Loucy (cell line): Measurements from ENCODE around the gene DNAJA3.

Source experiments
- H2AFZ ChIP-seq: fragments of 200-600 bp; sonication (generic); 2 replicates; pipeline ENCODE4 v1.6.0; 2016; ENCODE audit warnings: antibody characterized with exemption, mild to moderate bottlenecking, low read length, moderate library complexity
- H3F3A ChIP-seq: fragments of 200-600 bp; 2 replicates; pipeline ENCODE4 v1.6.0; 2016; ENCODE audit warnings: antibody characterized with exemption, low read depth, mild to moderate bottlenecking
- H3K27me3 ChIP-seq: fragments of 200-600 bp; sonication (generic); 2 replicates; pipeline ENCODE4 v1.6.1; 2014; ENCODE audit warnings: low read length, mild to moderate bottlenecking; ENCODE audit not compliant: insufficient read depth, poor library complexity, severe bottlenecking
- H3K36me3 ChIP-seq: fragments of 200-600 bp; sonication (generic); 2 replicates; pipeline ENCODE4 v1.6.1; 2016; ENCODE audit warnings: low read length; ENCODE audit not compliant: insufficient read depth
- H3K4me1 ChIP-seq: fragments of 200-600 bp; sonication (generic); 2 replicates; pipeline ENCODE4 v1.5.1; 2014; ENCODE audit warnings: low read length, mild to moderate bottlenecking; ENCODE audit not compliant: insufficient read depth, poor library complexity, severe bottlenecking
- H3K4me2 ChIP-seq: fragments of 200-600 bp; sonication (generic); 2 replicates; pipeline ENCODE4 v1.6.0; 2014; ENCODE audit warnings: antibody characterized with exemption, low read length, low read depth, mild to moderate bottlenecking; ENCODE audit not compliant: poor library complexity, severe bottlenecking
- H3K4me3 ChIP-seq: fragments of 200-600 bp; sonication (generic); 2 replicates; pipeline ENCODE4 v1.5.1; 2014; ENCODE audit warnings: low read length, mild to moderate bottlenecking, mixed read lengths; ENCODE audit not compliant: poor library complexity, severe bottlenecking
- H3K79me2 ChIP-seq: fragments of 200-600 bp; sonication (generic); 2 replicates; pipeline ENCODE4 v1.6.1; 2014; ENCODE audit warnings: low read length; ENCODE audit not compliant: insufficient read depth
- H3K9ac ChIP-seq: fragments of 200-600 bp; sonication (generic); 2 replicates; pipeline ENCODE4 v1.6.0; 2014; ENCODE audit warnings: mild to moderate bottlenecking, low read depth, low read length, moderate library complexity; ENCODE audit not compliant: poor library complexity, severe bottlenecking
- H3K9me2 ChIP-seq: fragments of 200-600 bp; sonication (generic); replicated peaks from 2 replicates; pipeline ENCODE4 v1.6.1; 2016; ENCODE audit warnings: low read depth, low read length, mixed read lengths
- H3K9me3 ChIP-seq: fragments of 200-600 bp; sonication (generic); 2 replicates; pipeline ENCODE4 v1.6.1; 2014; ENCODE audit warnings: mild to moderate bottlenecking, antibody characterized with exemption, low read length, low read depth; ENCODE audit not compliant: insufficient read depth
- H4K20me1 ChIP-seq: fragments of 200-600 bp; sonication (generic); 2 replicates; pipeline ENCODE4 v1.6.0; 2014; ENCODE audit warnings: antibody characterized with exemption, low read length, mild to moderate bottlenecking; ENCODE audit not compliant: insufficient read depth, poor library complexity, severe bottlenecking
- CTCF ChIP-seq: fragments of 200-600 bp; sonication (generic); conservative IDR thresholded peaks from 2 replicates; pipeline ENCODE4 v1.5.1; 2014; ENCODE audit warnings: mild to moderate bottlenecking, antibody characterized with exemption, low read length
- EZH2phosphoT487 ChIP-seq: fragments of 200-600 bp; IDR thresholded peaks from 2 replicates; pipeline ENCODE4 v1.6.1; 2018; ENCODE audit warnings: antibody characterized with exemption, mild to moderate bottlenecking, moderate library complexity, borderline replicate concordance

DNAJA3 gene

GRCh38 chr16:4500272-4500671 is 74.6 kb downstream of the DNAJA3 start:
- Histone ChIP-seq H3F3A (no peaks in the 10 kb centered on the region), H3K4me3 (no peak overlapping the region), H3K27me3 (no peaks in the 10 kb centered on the region), H3K9me2 (no peaks in the 10 kb centered on the region), H4K20me1 (no peaks in the 10 kb centered on the region), H2AFZ (no peak overlapping the region), H3K4me1 (no peaks in the 10 kb centered on the region), H3K9me3 (no peaks in the 10 kb centered on the region), H3K4me2 (no peak overlapping the region), H3K9ac (no peak overlapping the region), H3K79me2 (peaks cover 5% of the 10 kb centered on the region; the same call in 1 of the 2 replicates), H3K36me3 (no peaks in the 10 kb centered on the region)
- TF ChIP-seq CTCF (no peak), EZH2phosphoT487 (no peak)

- Histone ChIP-seq H4K20me1 (no peaks in the 10 kb centered on the region), H3F3A (no peaks in the 10 kb centered on the region), H3K4me2 (no peak overlapping the region), H3K9ac (no peak overlapping the region), H3K9me3 (no peaks in the 10 kb centered on the region), H3K9me2 (no peaks in the 10 kb centered on the region), H3K4me1 (no peaks in the 10 kb centered on the region), H3K4me3 (no peak overlapping the region), H3K27me3 (no peaks in the 10 kb centered on the region), H3K36me3 (no peaks in the 10 kb centered on the region; the same call in 1 of the 2 replicates), H2AFZ (no peak overlapping the region), H3K79me2 (peaks cover 5% of the 10 kb centered on the region; the same call in 1 of the 2 replicates)
- TF ChIP-seq CTCF (no peak), EZH2phosphoT487 (no peak)
Observed at GRCh38 chr16:4501071-4501478, 75.4 kb downstream of the DNAJA3 start.

GRCh38 chr16:4505356-4506147 is 79.9 kb downstream of the DNAJA3 start:
- Histone ChIP-seq H3K9me2 (no peaks in the 10 kb centered on the region), H3K9ac (no peak overlapping the region), H3K27me3 (no peaks in the 10 kb centered on the region), H3K9me3 (no peaks in the 10 kb centered on the region), H3K4me3 (no peak overlapping the region), H2AFZ (no peak overlapping the region), H4K20me1 (no peaks in the 10 kb centered on the region), H3K79me2 (peaks cover 5% of the 10 kb centered on the region; the same call in 1 of the 2 replicates), H3K36me3 (peaks cover 22% of the 10 kb centered on the region; the same call in 1 of the 2 replicates), H3F3A (no peaks in the 10 kb centered on the region), H3K4me2 (no peak overlapping the region), H3K4me1 (no peaks in the 10 kb centered on the region)
- no peak for TF ChIP-seq EZH2phosphoT487
- no peak for TF ChIP-seq CTCF
